AML-193 (cell line): ENCODE results near the gene CRB3.

Source experiments
- DNase-seq, 2 experiments: peaks; one replicate each; lab custom pipeline; 2025; lab: John Stamatoyannopoulos, UW

CRB3 gene

GRCh38 chr19:6466526-6467248 is 2.6 kb downstream of the CRB3 start:
- no peak for DNase-seq

- DNase-seq = no peak
Observed at GRCh38 chr19:6467384-6467783, 3.3 kb downstream of the CRB3 start.

GRCh38 chr19:6470173-6470572 is 6.1 kb downstream of the CRB3 start:
- DNase-seq = no peak

- DNase-seq = no peak
Observed at GRCh38 chr19:6471076-6471475, 7.0 kb downstream of the CRB3 start.

GRCh38 chr19:6472713-6473112 is 8.6 kb downstream of the CRB3 start:
- DNase-seq = no peak

- no peak for DNase-seq
Observed at GRCh38 chr19:6473647-6474046, 9.6 kb downstream of the CRB3 start.

- no peak for DNase-seq
Observed at GRCh38 chr19:6475321-6476108, 11.4 kb downstream of the CRB3 start.

GRCh38 chr19:6476155-6476895 is 12.3 kb downstream of the CRB3 start:
- DNase-seq = no peak

GRCh38 chr19:6476896-6477431 is 12.9 kb downstream of the CRB3 start:
- no peak for DNase-seq

- DNase-seq = no peak
Observed at GRCh38 chr19:6478815-6479214, 14.7 kb downstream of the CRB3 start.

- no peak for DNase-seq
Observed at GRCh38 chr19:6479836-6480398, 15.8 kb downstream of the CRB3 start.

- DNase-seq = no peak
Observed at GRCh38 chr19:6480848-6481415, 16.9 kb downstream of the CRB3 start.

GRCh38 chr19:6481541-6482342 is 17.7 kb downstream of the CRB3 start, which contains the start of gene DENND1C:
TSS of gene DENND1C (minus strand) at chr19:6481787. CDS start at chr19:6481695, 92 bp downstream.
- peak; percentile 30 to 55 for DNase-seq

GRCh38 chr19:6482343-6482686 is 18.2 kb downstream of the CRB3 start:
- DNase-seq = no peak

- no peak for DNase-seq
Observed at GRCh38 chr19:6483235-6483634, 19.2 kb downstream of the CRB3 start.

GRCh38 chr19:6484230-6484629 is 20.2 kb downstream of the CRB3 start:
- no peak for DNase-seq

- no peak for DNase-seq
Observed at GRCh38 chr19:6484831-6485230, 20.8 kb downstream of the CRB3 start.

GRCh38 chr19:6489278-6490061 is 25.4 kb downstream of the CRB3 start:
- no peak for DNase-seq

GRCh38 chr19:6490134-6490533 is 26.1 kb downstream of the CRB3 start:
- no peak for DNase-seq
